IgD-negative memory B cell (primary cell): ENCODE results near the gene ARAP2. TPM values are rescaled to one million over a fixed set of nuclear protein-coding genes. Genes with fewer than 3 reads are reported as not detected.

ENCODE experiments used
- H3K27ac Mint-ChIP-seq, 3 donors: one replicate each; pipeline ENCODE4 v1.8.0; 2020 to 2022; ENCODE audit warnings: mild to moderate bottlenecking in 3 of 3, mixed read lengths in 3 of 3, moderate library complexity in 1 of 3
- H3K27me3 Mint-ChIP-seq: one replicate; pipeline ENCODE4 v1.8.0; 2021; ENCODE audit warnings: mixed read lengths
- H3K36me3 Mint-ChIP-seq: one replicate; pipeline ENCODE4 v1.8.0; 2020; ENCODE audit warnings: mild to moderate bottlenecking, mixed read lengths
- H3K4me1 Mint-ChIP-seq, 3 donors: one replicate each; pipeline ENCODE4 v1.8.0; 2020 to 2022; ENCODE audit warnings: mixed read lengths in 3 of 3, mild to moderate bottlenecking in 1 of 3
- H3K4me3 Mint-ChIP-seq, 4 donors: one replicate each; pipeline ENCODE4 v1.8.0; 2020 to 2022; ENCODE audit warnings: mild to moderate bottlenecking in 4 of 4, mixed read lengths in 4 of 4, moderate library complexity in 3 of 4
- H3K9me3 Mint-ChIP-seq, 3 donors: one replicate each; pipeline ENCODE4 v1.8.0; 2020 to 2021; ENCODE audit warnings: mixed read lengths in 3 of 3, mild to moderate bottlenecking in 1 of 3
- polyA plus RNA-seq: library from polyadenylated mRNA; unstranded; fragments of 300-500 nt; fragmentation: Illumina TruSeq; gene quantifications from one replicate; pipeline ENCODE4 v1.2.3, GENCODE V29; 2021

ARAP2 gene
- polyA plus RNA-seq, 1 donor from 2014 or later = 20.8 TPM

DNA sequence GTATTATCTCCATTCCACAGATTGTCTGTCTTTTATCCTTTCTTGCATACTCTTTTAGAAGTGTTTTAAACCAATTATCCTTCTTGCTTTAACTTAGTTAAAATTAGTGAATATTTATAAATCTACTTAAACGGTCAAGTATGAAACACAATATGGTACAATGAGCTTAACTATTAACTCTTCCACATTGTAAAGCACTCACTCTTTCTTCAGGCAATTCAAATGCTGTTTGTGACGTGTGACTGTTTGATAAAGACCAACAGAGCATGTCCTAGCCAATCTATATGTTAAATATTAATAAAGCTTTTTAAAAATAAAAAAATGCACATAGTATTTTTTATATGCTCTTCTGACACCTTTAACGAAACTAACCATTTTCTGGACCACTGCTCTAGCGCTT lies 192.7 kb downstream of the ARAP2 start:
- Mint-ChIP-seq H3K9me3 (no peaks in the 10 kb centered on the region), H3K4me1 (no peaks in the 10 kb centered on the region), H3K27me3 (no peaks in the 10 kb centered on the region), H3K27ac (no peak overlapping the region), H3K4me3 (no peak overlapping the region), H3K36me3 (no peaks in the 10 kb centered on the region)

DNA sequence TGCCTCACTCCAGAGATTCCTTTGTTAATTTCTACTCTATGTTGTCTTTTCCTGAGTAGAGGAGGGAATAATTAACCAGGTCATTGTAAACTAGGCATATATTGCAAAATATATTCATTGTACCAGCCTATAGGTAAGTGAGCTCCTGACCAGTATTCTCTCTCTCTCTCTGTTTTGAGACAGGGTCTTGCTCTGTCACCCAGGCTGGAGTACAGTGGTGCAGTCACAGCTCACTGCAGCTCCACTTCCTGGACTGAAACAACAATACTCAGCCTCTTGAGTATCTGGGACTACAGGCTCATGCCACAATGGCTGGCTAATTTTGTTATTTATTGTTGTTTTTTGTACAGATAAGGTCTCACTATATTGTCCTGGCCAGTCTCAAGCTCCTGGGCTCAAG lies 198.3 kb downstream of the ARAP2 start:
- peaks cover 0 to 4% (median 0%) of the 10 kb centered on the region in 3 donors for H3K9me3 Mint-ChIP-seq
- H3K27ac Mint-ChIP-seq = no peak overlapping the region
- peaks cover 1% of the 10 kb centered on the region for H3K36me3 Mint-ChIP-seq
- H3K27me3 Mint-ChIP-seq = no peaks in the 10 kb centered on the region
- no peak overlapping the region for H3K4me3 Mint-ChIP-seq
- no peaks in the 10 kb centered on the region for H3K4me1 Mint-ChIP-seq

DNA sequence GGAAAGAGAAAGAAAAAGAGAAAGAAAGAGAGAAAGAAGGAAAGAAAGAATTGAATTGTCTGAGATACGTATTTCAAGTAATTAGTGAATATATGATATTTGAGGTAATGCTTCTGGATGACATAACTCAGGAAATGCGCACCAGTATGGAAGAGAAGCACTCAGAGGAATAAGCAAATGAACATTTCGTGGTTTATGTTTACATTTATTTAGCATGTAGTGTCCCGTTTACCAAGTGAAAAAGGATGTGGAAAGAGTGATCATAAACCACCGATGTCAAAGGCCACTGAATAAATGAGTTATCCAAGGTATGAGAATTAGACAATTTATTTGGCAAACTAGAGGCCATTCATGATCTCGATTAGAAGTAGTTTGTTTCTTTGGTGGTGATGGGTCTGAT lies 200.4 kb downstream of the ARAP2 start:
- H3K36me3 Mint-ChIP-seq = peaks cover 5% of the 10 kb centered on the region
- H3K9me3 Mint-ChIP-seq = peaks cover 0 to 9% (median 0%) of the 10 kb centered on the region in 3 donors
- peaks cover 0 to 1% (median 0%) of the 10 kb centered on the region in 3 donors for H3K4me1 Mint-ChIP-seq
- H3K27me3 Mint-ChIP-seq = no peaks in the 10 kb centered on the region
- no peak overlapping the region for H3K4me3 Mint-ChIP-seq
- H3K27ac Mint-ChIP-seq = no peak overlapping the region

DNA sequence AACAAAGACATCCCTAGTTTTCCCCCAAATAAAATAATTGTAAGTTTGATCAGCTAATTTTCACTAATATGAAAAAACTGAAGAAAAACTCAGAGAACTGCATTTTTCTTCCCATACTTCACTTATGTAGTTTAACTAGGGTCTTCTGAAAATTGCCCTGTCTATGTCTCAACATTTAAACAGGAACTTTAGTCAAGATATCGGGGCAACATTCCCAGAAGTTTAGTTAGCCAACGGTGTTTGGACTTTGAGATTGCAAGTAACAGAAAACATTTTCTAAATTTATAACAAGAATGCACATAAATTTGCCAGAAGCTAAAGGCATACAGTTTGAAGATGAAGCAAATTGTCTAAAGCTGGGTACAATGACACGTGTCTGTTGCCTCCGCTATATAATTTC lies 201.1 kb downstream of the ARAP2 start:
- Mint-ChIP-seq H3K4me1 (peaks cover 0 to 1% (median 0%) of the 10 kb centered on the region in 3 donors), H3K27ac (no peak overlapping the region), H3K9me3 (peaks cover 0 to 9% (median 0%) of the 10 kb centered on the region in 3 donors), H3K4me3 (peak overlapping the region in 1 of 4 donors; percentile 49), H3K27me3 (no peaks in the 10 kb centered on the region), H3K36me3 (peaks cover 6% of the 10 kb centered on the region)

DNA sequence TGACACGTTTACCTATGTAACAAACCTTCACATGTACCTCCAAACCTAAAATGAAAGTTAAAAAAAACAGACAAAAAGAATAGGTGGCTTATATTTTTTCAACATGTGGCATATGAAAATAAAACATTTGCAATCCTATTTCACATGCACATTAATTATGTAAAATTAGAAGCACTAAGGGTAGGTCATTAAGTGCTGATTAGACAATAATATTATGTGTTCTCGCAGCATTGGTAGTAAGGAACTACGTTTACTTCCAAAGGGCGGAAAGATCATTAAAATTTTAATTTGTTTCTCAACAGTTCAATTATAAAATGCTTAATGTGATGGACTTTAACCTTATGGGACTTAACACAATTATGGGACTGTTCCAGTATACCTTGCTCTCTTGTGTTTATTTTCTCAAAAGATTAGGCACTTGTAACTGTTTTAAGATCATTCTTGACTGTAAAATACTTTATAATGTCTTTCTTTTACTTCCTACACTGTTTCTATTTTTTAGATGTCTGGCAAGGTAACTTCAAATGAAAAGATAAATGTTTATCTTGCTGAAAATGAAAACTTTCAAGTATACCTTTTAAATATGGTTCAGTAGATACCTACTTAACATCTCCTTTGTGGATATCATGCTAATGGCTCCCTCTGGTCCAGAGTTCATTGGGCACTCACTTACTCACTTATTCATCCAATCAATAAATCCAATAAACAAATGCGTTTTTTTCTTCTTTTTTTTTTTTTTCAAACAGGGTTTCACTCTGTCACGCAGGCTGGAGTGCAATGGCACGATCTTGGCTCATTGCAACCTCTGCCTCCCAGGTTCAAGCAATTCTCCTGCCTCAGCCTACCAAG lies 202.0 kb downstream of the ARAP2 start:
- H3K4me3 Mint-ChIP-seq = no peak overlapping the region
- H3K27me3 Mint-ChIP-seq = no peaks in the 10 kb centered on the region
- H3K27ac Mint-ChIP-seq = no peak overlapping the region
- peaks cover 0 to 1% (median 0%) of the 10 kb centered on the region in 3 donors for H3K4me1 Mint-ChIP-seq
- peaks cover 0 to 9% (median 0%) of the 10 kb centered on the region in 3 donors for H3K9me3 Mint-ChIP-seq
- H3K36me3 Mint-ChIP-seq = peaks cover 6% of the 10 kb centered on the region

DNA sequence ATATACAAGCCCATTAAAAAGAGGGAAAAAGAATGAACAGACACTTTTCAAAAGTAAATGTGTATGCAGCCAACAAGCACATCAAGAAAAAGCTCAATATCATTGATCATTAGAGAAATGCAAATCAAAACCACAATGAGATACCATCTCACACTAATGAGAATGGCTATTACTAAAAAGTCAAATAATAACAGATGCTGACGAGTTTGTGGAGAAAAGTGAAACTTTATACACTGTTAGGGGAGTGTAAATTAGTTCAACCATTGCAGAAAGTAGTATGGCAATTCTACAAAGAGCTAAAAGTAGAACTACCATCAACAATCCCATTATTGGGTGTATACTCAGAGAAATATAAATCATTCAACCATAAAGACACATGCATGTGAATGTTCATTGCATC lies 203.0 kb downstream of the ARAP2 start:
- Mint-ChIP-seq H3K36me3 (peaks cover 6% of the 10 kb centered on the region), H3K27me3 (no peaks in the 10 kb centered on the region), H3K9me3 (peaks cover 0 to 9% (median 0%) of the 10 kb centered on the region in 3 donors), H3K4me3 (no peak overlapping the region), H3K27ac (no peak overlapping the region), H3K4me1 (peaks cover 0 to 1% (median 0%) of the 10 kb centered on the region in 3 donors)

DNA sequence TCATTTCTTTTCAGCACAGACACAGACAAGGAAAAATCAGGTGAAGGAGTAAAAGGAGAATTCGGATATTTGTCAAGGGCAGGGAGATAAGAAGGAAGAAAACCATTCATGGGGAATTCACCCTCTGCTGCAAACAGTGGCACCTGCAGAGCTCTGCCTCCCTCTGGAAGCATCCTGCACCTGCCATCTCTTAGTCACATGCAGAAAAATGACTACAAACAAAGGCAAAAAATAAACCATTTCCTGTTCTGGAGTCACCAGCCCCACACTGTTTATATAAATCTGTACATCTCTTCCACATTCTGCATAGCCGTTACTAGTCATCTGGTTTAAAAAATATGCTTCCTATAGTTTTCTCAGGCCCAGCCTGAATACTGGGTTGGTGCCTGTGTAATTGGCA lies 205.3 kb downstream of the ARAP2 start:
- H3K27ac Mint-ChIP-seq = no peak overlapping the region
- peaks cover 4 to 6% (median 5%) of the 10 kb centered on the region in 3 donors for H3K9me3 Mint-ChIP-seq
- no peaks in the 10 kb centered on the region for H3K27me3 Mint-ChIP-seq
- H3K4me1 Mint-ChIP-seq = peaks cover 0 to 1% (median 0%) of the 10 kb centered on the region in 3 donors
- H3K4me3 Mint-ChIP-seq = no peak overlapping the region
- peaks cover 6% of the 10 kb centered on the region for H3K36me3 Mint-ChIP-seq

DNA sequence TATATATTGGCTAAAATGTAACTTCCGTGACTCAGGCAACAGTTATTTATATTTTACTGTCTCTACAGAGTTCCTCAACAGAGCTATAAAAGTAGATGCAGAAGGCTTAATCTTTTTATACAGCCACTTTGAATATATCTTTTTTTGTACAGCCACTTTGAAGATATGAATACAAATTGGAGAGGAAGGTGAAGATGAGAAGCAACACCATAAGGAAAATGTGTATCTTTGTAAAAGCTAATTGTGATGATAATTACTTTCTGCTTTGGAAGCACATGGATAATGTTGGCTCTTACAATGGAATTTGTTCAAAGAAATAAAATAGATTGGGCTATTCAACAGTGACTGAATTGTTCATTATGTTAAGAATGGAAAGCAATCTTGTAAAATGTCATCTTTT lies 205.8 kb downstream of the ARAP2 start:
- peaks cover 5% of the 10 kb centered on the region for H3K36me3 Mint-ChIP-seq
- H3K4me1 Mint-ChIP-seq = peaks cover 0 to 1% (median 0%) of the 10 kb centered on the region in 3 donors
- H3K27me3 Mint-ChIP-seq = no peaks in the 10 kb centered on the region
- H3K9me3 Mint-ChIP-seq = peaks cover 4 to 9% (median 5%) of the 10 kb centered on the region in 3 donors
- H3K4me3 Mint-ChIP-seq = no peak overlapping the region
- no peak overlapping the region for H3K27ac Mint-ChIP-seq

DNA sequence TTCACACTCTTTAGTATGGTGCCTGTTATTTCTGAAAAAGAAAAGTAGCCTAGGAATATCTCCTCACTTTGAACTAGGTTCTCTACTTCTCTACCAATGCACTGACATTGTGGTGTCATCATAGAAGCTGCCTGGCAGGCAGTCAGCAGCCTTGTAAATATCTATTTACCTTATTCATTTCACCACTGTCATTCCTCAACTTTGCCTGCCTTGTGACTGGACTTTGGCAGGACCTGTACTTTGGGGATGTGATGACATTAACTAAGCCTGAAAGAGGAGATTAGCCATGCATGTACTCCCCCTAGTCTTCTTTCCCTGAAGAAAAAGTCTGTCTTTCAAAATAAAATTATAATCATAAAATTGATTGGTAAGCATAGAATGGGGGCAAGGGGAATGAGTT lies 207.2 kb downstream of the ARAP2 start:
- Mint-ChIP-seq H3K4me1 (peaks cover 0 to 1% (median 0%) of the 10 kb centered on the region in 3 donors), H3K27ac (no peak overlapping the region), H3K9me3 (peaks cover 10 to 12% (median 12%) of the 10 kb centered on the region in 3 donors), H3K27me3 (no peaks in the 10 kb centered on the region), H3K4me3 (no peak overlapping the region), H3K36me3 (peaks cover 5% of the 10 kb centered on the region)

DNA sequence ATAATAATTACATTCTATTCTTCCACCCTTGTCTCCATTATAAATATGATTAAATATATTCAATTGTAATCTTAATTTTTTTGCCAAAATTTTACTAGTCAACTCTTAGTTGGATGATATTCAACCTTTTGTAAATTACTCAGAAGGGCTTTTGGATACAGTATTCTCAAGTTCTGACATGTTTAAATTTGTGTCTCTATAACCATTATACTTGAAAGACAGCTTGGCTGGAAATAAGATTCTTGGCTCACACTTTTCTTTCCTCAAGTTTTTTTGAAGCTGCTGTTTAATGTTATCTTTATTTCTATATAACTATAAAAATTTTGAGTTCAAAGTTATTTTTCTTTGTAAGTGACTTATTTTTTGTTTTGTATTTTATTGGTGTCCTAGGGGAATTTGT lies 214.4 kb downstream of the ARAP2 start:
- no peak overlapping the region for H3K4me3 Mint-ChIP-seq
- peaks cover 8 to 11% (median 9%) of the 10 kb centered on the region in 3 donors for H3K9me3 Mint-ChIP-seq
- no peak overlapping the region for H3K27ac Mint-ChIP-seq
- no peaks in the 10 kb centered on the region for H3K36me3 Mint-ChIP-seq
- H3K4me1 Mint-ChIP-seq = no peaks in the 10 kb centered on the region
- H3K27me3 Mint-ChIP-seq = no peaks in the 10 kb centered on the region

DNA sequence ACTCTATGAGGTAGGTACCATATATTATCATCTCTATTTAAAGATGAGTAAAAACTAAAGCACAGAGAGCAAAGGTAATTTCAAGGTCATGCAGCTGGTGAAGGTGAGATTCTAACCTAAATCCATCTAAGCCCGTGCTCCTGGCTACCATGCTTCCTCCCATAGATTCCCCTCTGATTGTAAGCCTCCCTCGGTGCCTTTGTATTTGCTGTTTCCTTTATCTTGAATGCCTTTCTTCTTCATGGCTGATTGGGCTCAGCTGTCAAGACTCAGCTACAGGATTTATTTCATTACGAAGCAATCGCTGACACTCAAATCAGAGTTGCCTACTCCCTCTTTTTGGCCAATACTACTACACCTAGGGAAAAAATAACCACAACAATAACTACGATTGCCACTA lies 217.1 kb downstream of the ARAP2 start:
- no peaks in the 10 kb centered on the region for H3K36me3 Mint-ChIP-seq
- no peaks in the 10 kb centered on the region for H3K4me1 Mint-ChIP-seq
- no peak overlapping the region for H3K27ac Mint-ChIP-seq
- H3K27me3 Mint-ChIP-seq = no peaks in the 10 kb centered on the region
- H3K9me3 Mint-ChIP-seq = peaks cover 0 to 3% (median 0%) of the 10 kb centered on the region in 3 donors
- no peak overlapping the region for H3K4me3 Mint-ChIP-seq

DNA sequence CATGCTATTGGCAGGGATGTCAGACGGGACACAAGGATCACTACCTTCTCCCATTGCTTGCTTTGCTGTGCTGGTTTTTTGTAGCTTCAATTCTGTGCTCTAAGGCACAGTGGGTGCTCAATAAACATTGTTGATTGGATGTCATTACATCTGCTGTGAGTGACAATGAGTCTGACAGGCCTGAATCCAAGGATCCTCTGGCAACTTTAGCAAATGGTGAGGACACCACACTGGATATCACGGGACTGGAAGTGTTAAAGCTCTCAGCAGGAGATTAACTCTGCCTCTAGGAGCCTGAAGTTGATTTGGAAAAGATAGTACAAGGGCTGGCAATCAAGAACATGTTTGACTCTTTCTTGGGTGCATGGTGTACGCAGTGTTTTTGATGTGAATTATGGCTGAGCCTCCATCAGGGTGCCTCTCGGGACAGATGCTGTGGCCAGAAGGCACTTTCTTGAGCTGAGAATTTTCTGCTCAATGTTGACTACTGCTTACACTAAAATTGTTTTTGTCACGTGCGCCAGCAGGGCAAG lies 217.9 kb downstream of the ARAP2 start:
- H3K4me1 Mint-ChIP-seq = no peaks in the 10 kb centered on the region
- H3K9me3 Mint-ChIP-seq = no peaks in the 10 kb centered on the region
- H3K27ac Mint-ChIP-seq = peak overlapping the region in 1 of 3 donors; percentile 6
- no peak overlapping the region for H3K4me3 Mint-ChIP-seq
- H3K27me3 Mint-ChIP-seq = no peaks in the 10 kb centered on the region
- no peaks in the 10 kb centered on the region for H3K36me3 Mint-ChIP-seq

DNA sequence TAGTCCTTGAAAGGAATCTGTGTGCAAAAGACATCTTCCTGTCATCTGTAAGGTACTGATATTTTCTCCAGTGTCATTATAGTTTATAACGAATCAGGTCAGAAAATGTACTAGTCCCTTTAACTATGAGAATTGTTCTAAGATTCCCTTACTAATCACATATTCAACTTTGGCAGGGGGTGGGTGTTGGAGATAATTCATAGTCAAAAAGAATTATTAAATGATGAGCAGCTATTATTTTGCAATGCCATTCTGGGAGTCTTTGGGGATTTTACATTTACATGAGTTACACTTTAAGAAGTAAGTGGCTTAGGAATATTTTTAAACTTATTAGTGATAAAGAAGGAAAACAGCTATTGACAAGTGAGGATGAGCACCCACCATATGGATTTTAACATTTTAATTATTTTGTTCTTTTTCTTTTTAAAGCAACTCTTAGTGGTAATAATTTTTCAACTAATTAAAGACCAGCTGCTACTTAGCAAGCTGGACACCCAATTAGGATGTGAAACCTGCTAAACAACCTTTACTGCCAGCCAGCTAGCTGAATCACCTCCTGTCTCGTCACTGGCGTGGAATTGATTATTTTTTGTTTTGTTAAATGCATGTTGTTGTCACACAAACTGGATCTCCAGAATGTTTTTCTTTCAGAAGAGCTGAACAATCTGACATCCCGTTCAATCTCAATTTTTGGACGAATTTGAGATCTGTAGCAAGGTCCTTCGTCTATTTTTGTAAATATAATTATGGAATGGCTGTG lies 219.2 kb downstream of the ARAP2 start:
- H3K4me1 Mint-ChIP-seq = no peaks in the 10 kb centered on the region
- no peaks in the 10 kb centered on the region for H3K27me3 Mint-ChIP-seq
- no peaks in the 10 kb centered on the region for H3K9me3 Mint-ChIP-seq
- H3K4me3 Mint-ChIP-seq = no peak overlapping the region
- no peaks in the 10 kb centered on the region for H3K36me3 Mint-ChIP-seq
- H3K27ac Mint-ChIP-seq = no peak overlapping the region

DNA sequence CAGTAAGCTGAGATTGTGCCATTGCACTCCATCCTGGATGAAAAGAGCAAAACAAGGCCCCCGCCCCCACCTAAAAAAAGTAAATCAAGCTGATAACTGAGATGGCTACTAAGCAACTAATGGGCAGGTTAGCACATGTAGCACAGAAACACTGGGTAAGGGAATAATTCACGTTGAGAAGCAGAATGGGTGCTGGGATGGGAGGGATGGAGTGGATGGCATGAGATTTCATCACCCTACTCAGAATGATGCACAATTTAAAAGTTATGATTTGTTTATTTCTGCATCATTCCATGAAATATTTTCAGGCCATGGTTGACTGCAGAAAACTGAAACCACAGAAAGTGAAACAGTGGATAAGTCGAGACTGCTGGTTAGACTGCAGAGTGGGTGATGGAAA lies 224.0 kb downstream of the ARAP2 start:
- Mint-ChIP-seq H3K36me3 (peaks cover 2% of the 10 kb centered on the region), H3K4me1 (no peaks in the 10 kb centered on the region), H3K27me3 (no peaks in the 10 kb centered on the region), H3K4me3 (no peak overlapping the region), H3K9me3 (peaks cover 0 to 3% (median 0%) of the 10 kb centered on the region in 3 donors), H3K27ac (no peak overlapping the region)
